GM19023 (cell line): Measurements from ENCODE around the gene BPIFB6.

Experiments
- ATAC-seq: cut with Tn5 transposase; IDR thresholded peaks from one replicate; pipeline ENCODE4 v1.9.1; 2021; ENCODE audit warnings: mild to moderate bottlenecking, moderate library complexity; ENCODE audit not compliant: unreplicated experiment

BPIFB6 gene

GRCh38 chr20:33000802-33001466, 30.5 kb upstream of the BPIFB6 start:
- no peak for ATAC-seq

- ATAC-seq: no peak
Observed at GRCh38 chr20:33002087-33002808, 29.2 kb upstream of the BPIFB6 start.

DNA sequence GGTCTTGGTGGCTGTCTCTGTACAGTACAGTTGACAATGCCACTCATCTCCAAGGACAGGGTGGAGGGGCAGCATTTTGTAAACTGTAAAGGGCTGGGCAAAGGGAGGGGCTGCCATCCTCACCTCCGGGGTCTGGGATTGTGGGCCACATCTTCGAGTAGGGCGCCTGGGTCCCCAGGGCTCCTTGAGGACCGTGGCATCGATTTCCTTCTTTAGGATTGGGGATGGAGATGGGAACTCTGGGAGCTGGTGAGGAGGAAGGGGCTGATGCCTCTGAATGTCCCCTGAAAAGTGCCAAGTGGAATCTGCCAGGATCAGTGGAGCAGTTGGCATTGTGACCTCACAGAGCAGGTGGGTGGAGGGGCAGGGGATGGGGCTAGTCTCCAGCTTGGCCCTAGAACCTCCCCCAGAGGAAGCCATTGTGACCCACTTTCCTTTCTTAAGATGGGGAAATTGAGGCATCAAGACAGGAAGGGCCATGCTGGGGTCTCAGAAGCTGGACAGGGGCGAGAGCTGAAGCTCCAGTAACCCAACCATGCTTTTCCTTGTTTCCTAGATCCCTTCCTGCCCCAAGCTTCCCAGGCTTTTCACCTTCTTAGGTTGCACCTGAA, 27.2 kb upstream of the BPIFB6 start, which contains the start of gene SUN5:
SUN5 (minus strand) TSS at position 293 of the 611 bp plus-strand sequence; CDS start at position 200, 93 bp downstream.
- no peak for ATAC-seq

DNA sequence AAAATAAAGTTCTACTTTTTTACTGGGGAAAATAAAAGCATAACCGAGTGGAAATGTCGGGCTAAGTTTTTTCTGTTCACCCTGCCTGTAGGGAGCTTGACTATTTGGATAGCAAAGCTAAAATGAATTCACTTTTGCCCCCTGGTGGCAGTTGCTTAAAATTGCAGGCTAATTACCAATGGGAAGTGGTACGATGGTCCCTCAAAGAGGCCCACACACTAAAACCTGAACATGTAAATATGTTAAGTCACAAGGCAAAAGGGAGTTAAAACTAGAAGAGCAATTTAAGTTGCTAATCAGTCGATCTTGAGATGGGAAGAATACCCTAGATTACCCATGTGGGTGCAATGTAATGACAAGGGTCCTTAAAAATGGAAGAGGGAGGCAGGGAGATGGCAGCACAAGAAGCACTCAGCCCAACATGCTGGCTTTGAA, 26.3 kb upstream of the BPIFB6 start:
- no peak for ATAC-seq

DNA sequence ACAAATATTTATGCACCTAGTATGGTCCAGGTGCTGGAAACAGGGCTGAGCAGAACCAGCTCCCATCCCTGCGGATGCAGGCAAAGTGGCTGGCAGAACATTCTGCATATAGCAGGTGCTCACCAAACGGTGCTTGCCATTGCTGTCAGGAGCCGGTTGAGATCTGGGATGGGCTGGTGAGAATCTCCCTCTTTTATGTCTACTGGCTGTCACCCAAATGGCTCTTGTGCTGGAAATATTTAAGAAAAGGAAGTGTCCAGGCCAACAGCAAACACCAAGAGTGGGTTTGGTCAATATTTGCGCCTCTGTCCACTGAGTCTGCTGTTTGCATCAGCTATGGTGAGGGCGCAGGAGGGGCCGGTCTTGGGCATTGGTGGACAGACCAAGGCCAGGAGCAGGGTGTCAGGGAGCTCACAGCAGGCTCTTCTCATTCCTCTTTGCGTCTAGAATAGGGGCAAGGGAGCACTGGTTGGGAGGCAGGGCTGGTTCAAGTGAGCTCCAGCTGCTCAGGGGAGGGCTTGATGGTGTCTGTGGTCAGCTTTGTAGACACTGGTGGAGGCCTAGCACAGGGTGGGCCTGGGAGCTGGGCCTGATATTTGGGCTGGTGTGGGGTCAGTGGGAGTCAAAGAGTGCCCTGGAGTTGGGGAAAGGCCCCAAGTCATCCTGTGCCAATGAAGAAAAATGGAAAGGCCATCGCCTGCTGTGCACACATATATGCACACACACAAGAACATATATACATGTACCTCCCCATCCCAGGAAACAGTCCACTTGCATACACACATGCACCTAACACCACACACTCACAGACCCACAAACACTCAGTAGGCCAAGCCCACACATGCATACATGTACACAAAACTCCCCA, 25.3 kb upstream of the BPIFB6 start:
- no peak for ATAC-seq

GRCh38 chr20:33006776-33007375, 24.6 kb upstream of the BPIFB6 start:
- no peak for ATAC-seq

DNA sequence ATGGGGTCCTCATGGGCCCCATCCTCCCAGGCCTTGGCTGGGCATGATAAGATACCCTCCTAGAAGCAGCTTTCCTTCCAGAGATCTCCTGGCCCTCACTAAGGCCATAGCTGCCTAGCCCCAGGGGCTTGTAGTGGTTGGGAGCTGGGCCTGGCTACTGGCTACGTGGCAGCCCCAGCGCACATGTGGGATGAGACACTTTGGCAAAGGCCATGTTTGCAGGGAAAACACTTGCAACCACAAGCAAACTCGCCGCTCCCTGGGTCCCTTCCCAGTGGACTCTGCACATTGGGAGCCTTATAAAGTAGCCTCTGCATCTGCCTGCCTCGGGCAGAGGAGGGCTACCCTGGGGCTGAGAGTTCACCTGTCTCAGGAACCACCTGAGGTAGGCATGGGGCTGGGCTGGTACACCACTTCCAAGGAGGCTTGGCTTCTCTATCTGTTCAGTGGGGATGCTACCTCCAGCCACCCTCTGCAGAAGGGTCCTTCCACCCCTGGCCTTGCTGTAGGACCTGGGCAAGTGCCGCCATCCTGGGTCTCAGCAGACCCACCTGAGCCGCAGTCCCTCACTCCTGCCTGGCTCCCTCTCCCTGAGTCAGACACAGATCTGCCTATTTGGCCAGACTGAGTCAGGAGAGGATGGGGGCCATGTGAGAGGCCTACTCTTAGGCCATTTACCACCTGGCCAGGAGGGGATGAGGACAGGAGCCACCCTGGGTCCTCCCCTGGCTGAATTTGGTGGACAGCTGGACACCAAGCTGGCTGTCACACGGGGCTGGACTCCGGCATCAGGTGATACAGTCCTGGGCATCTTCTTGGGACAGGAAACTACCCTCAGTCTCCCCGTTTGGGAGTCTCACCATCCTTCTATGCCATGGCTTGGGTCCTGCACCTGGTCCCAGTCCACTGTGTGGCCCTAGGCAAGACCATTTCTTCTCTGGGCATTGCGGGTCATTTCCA, 23.8 kb upstream of the BPIFB6 start, which contains the start of gene BPIFB2:
BPIFB2 (plus strand) TSS at position 329 of the 960 bp plus-strand sequence. CDS start 871 bp downstream, outside the sequence.
- ATAC-seq: no peak

GRCh38 chr20:33008336-33009213, 22.9 kb upstream of the BPIFB6 start:
- ATAC-seq: no peak

GRCh38 chr20:33009214-33010132, 22.0 kb upstream of the BPIFB6 start:
- no peak for ATAC-seq

DNA sequence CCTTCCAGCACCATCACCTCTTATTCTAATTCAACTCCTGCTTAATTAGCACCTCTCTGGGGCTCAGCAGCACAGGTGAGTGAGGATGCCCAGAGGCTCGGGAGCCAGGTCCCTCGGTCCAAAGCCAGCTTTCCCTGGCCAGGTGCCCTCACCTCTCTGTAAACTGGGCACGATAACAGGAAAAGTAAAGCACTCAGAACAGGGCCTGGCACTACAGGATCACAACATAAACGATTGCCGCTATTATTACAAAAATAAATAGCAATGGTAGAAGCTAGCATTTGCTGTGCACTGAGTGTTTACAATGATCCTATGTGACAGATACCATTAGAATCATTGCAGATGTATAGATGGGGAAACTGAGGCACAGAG, 21.3 kb upstream of the BPIFB6 start:
- no peak for ATAC-seq

GRCh38 chr20:33010674-33011449, 20.6 kb upstream of the BPIFB6 start:
- ATAC-seq: no peak

DNA sequence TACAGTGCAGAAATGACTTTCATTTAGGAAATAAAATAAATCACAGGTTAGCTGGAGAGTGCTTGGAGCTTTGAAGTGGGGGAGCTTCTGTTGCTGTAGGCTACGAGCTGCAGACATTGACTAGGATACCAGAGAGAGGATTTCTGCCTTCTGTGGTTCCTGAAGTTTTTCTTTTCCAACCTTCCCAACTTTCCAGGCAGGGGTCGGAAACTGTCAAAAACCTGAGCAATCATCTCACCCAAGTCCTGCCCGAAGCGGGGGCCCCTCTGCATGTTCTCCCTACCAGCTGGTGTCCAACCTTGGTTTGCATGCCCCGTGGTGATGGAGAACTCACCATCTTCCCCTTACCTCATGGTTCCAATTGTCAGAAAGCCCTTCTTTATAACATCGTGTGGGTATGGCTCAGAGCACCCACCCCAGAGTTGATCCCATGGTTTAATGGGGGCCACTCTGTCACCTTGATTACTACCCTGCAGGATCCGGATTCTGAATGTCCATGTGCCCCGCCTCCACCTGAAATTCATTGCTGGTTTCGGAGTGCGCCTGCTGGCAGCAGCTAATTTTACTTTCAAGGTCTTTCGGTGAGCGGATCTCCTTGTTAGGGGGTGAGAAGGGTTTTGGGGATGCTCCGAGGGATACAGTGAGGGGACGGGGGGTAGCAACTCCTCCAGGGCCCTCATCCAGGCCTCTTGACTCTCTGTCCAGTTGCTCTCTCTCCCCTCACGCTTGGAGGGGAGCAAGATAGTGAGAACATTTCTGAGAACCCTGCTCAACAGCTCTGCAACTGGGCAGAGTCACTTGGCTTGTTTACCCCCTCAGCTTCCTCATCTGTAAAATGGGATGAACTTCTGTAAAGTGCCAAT, 18.9 kb upstream of the BPIFB6 start:
- ATAC-seq: no peak

DNA sequence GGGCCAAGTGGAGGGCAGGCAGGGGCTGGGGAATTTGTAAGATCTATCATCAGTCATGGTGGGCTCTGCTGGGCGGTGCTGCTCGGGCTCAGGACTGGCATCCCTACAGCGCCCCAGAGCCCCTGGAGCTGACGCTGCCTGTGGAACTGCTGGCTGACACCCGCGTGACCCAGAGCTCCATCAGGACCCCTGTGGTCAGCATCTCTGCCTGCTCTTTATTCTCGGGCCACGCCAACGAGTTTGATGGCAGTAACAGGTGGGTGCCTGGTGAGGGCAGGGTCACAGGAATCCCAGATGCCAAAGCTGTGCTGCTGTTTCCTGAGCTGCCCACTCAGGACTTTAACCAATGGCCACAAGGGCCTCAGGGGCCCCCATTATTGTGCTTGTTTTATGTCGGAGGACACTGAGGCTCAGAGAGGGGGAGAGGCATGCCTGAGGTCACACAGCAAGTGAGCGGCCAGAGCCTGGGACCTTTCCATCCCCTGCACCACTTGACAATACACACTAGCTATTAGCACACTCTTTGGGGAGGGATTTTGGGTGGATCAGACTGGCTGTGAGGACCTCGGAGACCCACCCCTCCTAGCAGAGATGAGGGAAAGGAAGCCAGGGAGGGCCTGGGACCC, 17.6 kb upstream of the BPIFB6 start:
- ATAC-seq: no peak

GRCh38 chr20:33014336-33015113, 16.9 kb upstream of the BPIFB6 start:
- ATAC-seq: no peak
